NOMO-1 treated with dmso at 0.1 percent for 144 hours (cell line): Measurements from ENCODE around the gene DHRS7B.
"Not testable (repeated sequence)": the region's sequence is repeated elsewhere in the genome, so short reads cannot be mapped to it uniquely, and the experiment has no call there.

Experiments used
- DNase-seq: peaks from one replicate; lab custom pipeline; 2025; ENCODE audit not compliant: unreplicated experiment; lab: John Stamatoyannopoulos, UW

Gene DHRS7B

GRCh38 chr17:21204935-21205334, 78.2 kb downstream of the DHRS7B start:
- DNase-seq, result no peak

DNA sequence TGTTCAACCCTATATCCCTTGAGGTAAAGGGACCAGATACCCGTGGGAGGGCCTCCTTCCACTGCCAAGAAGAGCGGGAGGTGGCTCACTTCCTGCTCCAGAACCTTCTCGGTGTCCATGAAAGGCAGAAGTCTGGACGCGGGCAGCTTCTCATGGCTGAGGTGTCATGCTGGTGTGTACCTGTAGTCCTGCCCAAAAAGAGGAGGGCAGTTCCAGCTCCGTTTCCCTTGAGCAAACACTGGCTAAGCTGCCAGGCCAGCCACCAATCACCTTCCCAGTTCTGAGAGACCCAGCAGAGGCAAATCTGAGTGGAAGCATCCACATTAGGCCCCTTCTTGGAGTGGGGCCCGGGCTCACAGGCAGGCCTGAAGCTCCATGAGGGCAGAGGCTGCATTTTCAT, 81.6 kb downstream of the DHRS7B start:
- DNase-seq, result no peak

- no peak for DNase-seq
Observed at GRCh38 chr17:21209511-21210175, 82.9 kb downstream of the DHRS7B start.

DNA sequence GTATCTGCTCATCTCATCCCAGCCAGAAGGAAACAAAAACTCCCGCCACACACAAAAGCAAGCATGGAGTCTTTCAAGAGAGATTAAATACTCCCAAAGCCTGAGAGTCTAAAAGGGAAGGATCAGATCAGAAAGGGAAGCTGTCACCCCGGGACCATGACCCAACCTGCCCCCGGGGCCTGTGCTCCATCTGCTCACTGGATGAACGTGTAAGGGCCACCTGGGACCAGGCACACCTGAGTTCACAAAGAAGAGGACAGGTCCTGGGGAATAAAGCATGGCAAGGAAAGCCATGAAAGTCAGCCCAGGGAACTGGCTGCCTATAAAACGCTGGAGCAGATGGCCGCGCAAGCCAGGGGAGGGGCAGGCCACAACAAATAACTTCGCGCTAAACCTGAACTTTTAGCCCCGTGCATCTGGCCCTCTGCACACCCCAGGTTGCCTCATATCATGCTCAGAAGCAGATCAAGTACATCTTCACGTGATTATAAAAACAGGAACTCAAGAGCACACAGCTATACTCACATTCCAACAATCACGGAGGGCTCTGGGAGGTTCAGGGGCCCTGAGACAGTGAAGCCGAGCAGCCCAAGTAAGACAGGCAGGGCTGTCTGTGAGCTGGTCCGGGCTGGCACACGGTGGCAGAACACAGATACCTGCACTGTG, 83.8 kb downstream of the DHRS7B start:
- peak; percentile 73 for DNase-seq

- no peak for DNase-seq
Observed at GRCh38 chr17:21211825-21212479, 85.2 kb downstream of the DHRS7B start.

DNA sequence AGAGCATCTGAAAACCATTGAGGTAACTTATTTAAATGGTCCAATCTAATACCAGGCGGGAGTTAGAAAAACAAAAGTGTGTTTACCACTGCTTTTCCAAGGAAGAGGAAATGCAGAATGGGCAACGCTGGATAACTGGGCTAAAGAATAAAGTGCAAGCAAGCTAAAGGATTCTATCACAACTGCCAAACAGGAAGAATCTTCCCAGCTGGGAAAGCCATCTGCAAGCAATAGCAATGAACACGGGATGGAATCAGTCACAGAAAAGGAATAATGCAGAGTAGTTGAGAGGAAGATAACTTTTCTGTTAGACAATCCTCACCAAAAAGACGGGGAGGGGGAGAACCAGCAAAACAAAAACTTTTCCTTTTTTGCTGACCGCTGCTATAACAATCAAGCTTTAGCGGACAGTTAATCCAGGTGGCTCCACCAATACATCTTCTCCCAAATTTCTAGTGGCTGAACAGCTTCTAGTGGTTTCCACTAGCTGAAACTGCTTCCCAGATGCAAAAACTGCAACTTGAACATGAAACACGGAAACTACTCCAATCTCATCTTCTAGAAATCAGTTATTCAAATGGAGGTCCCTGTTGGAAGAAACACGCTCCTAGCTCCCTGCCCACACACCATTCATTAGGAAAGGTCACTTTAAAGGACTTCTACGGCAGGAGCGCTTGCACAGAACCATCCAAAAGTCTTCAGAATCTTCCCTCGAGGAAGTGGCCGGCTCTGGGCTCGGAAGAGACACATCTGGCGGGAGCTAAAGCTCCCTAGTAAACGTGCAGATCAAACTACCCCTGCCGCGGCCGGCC, 86.3 kb downstream of the DHRS7B start:
- DNase-seq, result no peak

- peak; percentile 25 for DNase-seq
Observed at GRCh38 chr17:21213638-21214014, 86.9 kb downstream of the DHRS7B start.

- DNase-seq, result peak; percentile 93
Observed at GRCh38 chr17:21214015-21214776, 87.4 kb downstream of the DHRS7B start, which contains the start of gene TMEM11. Gene TMEM11 (minus strand): TSS chr17:21214161. CDS start chr17:21214152, 9 bp downstream.

GRCh38 chr17:21214777-21215541, 88.2 kb downstream of the DHRS7B start:
- DNase-seq, result no peak

DNA sequence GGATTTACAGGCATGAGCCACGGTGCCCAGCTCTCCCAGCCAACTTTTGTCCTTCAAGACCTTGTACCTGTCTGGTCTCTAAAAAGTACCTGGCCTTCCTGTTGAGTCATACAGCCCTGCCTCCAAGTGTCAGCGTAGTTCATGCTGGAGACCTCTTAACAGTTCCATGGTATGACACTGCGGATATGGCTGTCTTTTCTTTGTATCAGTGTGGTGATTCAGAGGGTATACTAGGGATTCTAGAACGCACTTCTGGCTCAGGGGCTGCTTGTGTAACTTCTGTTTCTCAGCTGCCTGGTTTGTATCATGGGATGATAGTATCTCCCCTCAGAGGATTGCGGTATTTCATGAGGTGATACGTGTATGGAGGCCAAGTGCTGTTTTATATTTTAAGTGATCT, 89.2 kb downstream of the DHRS7B start:
- DNase-seq, result no peak

DNA sequence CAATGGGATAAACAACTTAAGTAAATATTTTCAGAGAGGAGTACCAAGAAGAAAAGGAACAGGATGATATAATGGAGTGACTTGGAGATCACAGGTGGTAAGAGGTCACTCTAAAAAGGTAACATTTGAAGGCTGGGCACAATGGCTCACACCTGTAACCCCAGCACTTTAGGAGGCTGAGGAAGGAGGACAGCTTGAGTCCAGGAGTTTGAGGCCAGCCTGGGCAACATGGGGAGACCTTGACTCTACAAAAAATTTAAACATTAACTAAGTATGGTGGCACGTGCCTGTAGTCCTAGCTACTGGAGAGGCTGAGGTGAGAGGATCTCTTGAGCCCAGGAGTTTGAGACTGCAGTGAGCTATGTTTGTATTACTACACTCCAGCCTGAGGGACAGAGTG, 90.6 kb downstream of the DHRS7B start:
- DNase-seq, result no peak

GRCh38 chr17:21218101-21218500, 91.3 kb downstream of the DHRS7B start:
- DNase-seq, result no peak

GRCh38 chr17:21218831-21219380, 92.1 kb downstream of the DHRS7B start:
- DNase-seq, result no peak

DNA sequence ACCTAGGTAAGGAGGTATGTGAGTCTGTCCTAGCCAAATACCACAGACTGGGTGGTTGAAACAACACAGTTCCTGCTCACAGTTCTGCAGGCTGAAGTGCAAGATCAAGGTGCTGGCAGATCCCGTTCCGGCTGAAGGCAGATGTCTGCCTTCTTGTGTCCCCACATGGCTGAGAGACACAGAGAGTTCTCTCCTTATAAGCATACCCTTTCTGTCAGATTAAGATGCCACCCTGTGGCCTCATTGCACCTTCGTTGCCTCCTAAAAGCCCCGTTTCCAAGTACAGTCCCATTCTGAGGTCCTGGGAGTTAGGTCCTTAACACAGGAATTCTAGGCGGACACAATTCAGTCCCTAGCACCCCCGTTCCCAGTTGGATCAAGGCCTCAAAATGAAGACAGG, 96.3 kb downstream of the DHRS7B start:
- no peak for DNase-seq

GRCh38 chr17:21227277-21227676, 100.5 kb downstream of the DHRS7B start:
- DNase-seq, result not testable (repeated sequence)

GRCh38 chr17:21228111-21228510, 101.3 kb downstream of the DHRS7B start:
- DNase-seq, result no peak

DNA sequence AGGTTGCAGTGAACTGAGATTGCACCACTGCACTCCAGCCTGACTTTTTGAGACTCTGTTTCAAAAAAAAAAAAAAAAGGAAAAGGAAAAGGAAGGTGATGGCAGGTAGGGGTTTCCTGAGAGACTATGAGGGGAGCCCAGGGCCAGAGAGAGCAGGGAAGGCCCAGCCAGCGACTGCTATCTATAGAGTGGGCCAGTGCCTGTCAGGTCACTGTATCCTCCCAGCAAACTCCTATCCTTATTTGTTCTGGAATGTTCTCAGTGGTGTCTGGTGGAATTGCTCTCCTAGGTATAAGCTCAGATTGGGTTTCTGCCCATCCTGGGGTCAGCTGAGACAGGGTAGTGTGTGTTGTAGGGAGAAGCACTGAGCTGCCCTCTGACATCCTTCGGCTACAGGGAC, 102.1 kb downstream of the DHRS7B start:
- DNase-seq, result no peak

- no peak for DNase-seq
Observed at GRCh38 chr17:21231533-21231932, 104.8 kb downstream of the DHRS7B start.

- DNase-seq, result no peak
Observed at GRCh38 chr17:21232033-21232749, 105.4 kb downstream of the DHRS7B start.
